ENCODE data around the gene PLAAT4. TPM values are rescaled to one million over a fixed set of nuclear protein-coding genes. Genes with fewer than 3 reads are reported as not detected.
"Not testable (repeated sequence)": the region's sequence is repeated elsewhere in the genome, so short reads cannot be mapped to it uniquely, and the experiment has no call there.

PLAAT4 gene
- total RNA-seq, 2 experiments from 2014 or later: 156 to 158 TPM

DNA sequence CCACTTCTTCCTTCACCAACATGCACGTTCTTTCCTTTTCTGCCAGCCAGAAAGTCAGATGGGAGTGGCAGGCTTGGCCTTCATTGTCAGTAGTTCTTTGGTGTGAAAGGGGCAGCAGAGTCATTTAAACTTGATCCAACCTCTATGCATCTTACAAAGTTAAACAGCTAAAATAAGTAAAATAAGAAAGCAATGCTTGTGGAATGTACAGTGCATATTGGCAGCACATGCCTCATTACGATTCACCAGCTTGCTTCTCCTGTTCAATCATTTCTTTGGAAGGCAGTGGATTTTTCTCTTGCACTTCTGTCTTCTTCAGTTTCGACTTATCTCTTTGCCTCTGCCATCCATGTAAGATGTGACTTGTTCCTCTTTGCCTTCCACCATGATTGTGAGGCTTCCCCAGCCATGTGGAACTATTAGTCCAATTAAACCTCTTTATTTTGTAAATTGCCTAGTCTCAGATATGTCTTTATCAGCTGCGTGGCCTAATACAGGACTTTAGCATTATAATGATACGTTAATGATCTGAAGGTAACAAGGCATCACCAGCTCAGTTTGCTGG lies 15.9 kb upstream of the PLAAT4 start:
- H3K4me3 Mint-ChIP-seq: no peak overlapping the region
- peaks cover 7% of the 10 kb centered on the region for H3K4me1 Mint-ChIP-seq
- peaks cover 4% of the 10 kb centered on the region for H3K27me3 Mint-ChIP-seq
- H3K9me3 Mint-ChIP-seq: peaks cover 13% of the 10 kb centered on the region
- POLR2A ChIA-PET: interaction anchor here (1.0 kb wide), 1 partner anchor 9 kb away, joined by 3 read pairs; no protein-coding TSS in a partner anchor
- ATAC-seq (ENCODE audit: low read depth) (no peak), DNase-seq (no peak)
- H3K27ac Mint-ChIP-seq: no peak overlapping the region
- H3K36me3 Mint-ChIP-seq: no peaks in the 10 kb centered on the region

DNA sequence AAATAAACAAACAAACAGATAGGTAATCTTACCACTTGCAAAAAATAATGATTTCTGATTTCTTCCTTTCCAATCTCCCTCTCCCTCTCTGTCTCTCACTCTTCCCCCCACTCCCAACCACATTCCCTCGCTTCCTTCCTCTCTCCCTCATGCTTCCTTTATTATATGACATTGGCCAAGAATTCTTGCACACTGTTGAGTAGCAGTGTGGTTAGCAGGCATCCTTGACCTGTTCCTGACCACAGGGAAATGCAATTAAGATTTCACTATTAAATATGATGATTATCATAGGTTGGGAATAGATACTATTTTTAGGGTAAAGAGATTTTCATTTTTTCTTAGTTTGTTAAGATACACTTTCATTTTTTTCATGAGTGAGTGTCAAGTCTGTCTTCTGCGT lies 14.7 kb upstream of the PLAAT4 start:
- Mint-ChIP-seq H3K4me1 (peaks cover 7% of the 10 kb centered on the region), H3K27ac (no peak overlapping the region), H3K27me3 (peaks cover 4% of the 10 kb centered on the region), H3K4me3 (no peak overlapping the region), H3K9me3 (peaks cover 15% of the 10 kb centered on the region), H3K36me3 (no peaks in the 10 kb centered on the region)
- POLR2A ChIA-PET: no interaction called here
- ATAC-seq (ENCODE audit: low read depth) (no peak), DNase-seq (no peak)

DNA sequence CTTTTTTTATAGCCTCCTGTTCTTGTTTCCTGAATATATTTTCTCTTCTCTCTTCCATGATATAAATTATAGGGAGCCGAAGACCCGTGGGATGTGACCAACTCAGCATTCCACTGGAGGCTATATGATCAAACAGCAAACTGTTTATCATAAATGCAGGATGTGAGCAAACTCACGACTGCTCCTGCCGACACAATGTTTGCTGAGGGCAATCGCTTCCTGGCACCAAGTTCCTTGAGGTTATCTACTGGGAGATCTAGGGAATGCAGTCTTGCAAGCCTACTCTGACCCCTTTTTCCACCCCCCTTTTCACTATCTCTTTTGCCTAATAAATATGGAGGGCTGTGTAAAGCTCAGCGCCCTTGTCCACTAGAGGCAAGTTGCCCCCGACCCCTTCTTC lies 13.5 kb upstream of the PLAAT4 start:
- H3K9me3 Mint-ChIP-seq: peaks cover 15% of the 10 kb centered on the region
- H3K4me3 Mint-ChIP-seq: no peak overlapping the region
- DNase-seq (no peak), ATAC-seq (ENCODE audit: low read depth) (no peak)
- no peak overlapping the region for H3K27ac Mint-ChIP-seq
- H3K4me1 Mint-ChIP-seq: peaks cover 6% of the 10 kb centered on the region
- POLR2A ChIA-PET: no interaction called here
- H3K36me3 Mint-ChIP-seq: no peaks in the 10 kb centered on the region
- peaks cover 4% of the 10 kb centered on the region for H3K27me3 Mint-ChIP-seq

DNA sequence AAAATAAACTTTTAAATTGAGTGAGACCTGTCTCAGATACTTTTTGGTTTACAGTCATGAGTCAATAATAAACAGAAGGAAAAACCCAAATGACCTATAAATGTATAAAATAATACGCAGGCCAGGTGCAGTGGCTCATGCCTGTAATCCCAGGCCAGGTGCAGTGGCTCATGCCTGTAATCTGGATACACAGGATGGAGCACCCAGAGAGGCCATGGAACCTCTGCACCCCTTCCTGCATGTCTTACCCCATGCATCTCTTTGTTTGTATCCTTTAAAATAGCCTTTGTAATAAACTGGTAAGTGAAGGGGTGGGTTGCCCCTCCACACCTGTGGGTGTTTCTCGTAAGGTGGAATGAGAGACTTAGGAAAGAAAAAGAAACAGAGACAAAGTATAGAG lies 8.9 kb upstream of the PLAAT4 start:
- no peak for ATAC-seq (ENCODE audit: low read depth)

DNA sequence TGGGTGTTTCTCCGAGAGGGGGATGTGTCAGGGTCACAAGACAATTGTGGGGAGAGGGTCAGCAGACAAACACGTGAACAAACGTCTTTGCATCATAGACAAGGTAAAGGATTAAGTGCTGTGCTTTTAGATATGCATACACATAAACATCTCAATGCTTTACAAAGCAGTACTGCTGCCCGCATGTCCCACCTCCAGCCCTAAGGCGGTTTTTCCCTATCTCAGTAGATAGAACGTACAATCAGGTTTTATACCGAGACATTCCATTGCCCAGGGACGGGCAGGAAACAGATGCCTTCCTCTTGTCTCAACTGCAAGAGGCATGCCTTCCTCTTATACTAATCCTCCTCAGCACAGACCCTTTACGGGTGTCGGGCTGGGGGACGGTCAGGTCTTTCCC lies 8.5 kb upstream of the PLAAT4 start:
- Mint-ChIP-seq H3K9me3 (peaks cover 12% of the 10 kb centered on the region), H3K4me1 (peaks cover 19% of the 10 kb centered on the region)
- POLR2A ChIA-PET; H3K4me3 Mint-ChIP-seq; DNase-seq; ATAC-seq (ENCODE audit: low read depth); H3K36me3 Mint-ChIP-seq; H3K27me3 Mint-ChIP-seq; H3K27ac Mint-ChIP-seq: not testable (repeated sequence)

More for the DNA sequence above, 8.9 kb upstream of the PLAAT4 start:
- Mint-ChIP-seq H3K4me1 (peaks cover 18% of the 10 kb centered on the region), H3K27ac (no peak overlapping the region), H3K27me3 (peaks cover 4% of the 10 kb centered on the region), H3K9me3 (peaks cover 13% of the 10 kb centered on the region), H3K4me3 (no peak overlapping the region), H3K36me3 (no peaks in the 10 kb centered on the region)
- POLR2A ChIA-PET: no interaction called here
- no peak for DNase-seq

DNA sequence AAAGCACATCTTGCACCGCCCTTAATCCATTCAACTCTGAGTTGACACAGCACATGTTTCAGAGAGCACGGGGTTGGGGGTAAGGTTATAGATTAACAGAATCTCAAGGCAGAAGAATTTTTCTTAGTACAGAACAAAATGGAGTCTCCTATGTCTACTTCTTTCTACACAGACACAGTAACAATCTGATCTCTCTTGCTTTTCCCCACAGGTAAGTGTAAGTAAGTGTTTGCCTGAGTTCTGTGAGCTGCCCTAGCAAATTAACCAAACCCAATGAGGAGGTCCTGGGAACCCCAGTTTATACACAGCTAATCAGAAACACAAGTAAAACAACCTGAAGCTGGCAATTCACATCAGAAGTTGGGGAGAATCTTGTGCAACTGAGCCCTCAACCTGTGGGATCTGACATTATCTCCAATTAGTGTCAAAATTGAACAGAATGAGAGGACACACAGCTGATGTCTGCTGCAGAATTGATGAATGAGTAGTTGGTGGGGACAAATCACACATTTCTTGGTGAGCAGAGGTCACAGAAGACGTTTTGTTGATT lies 7.8 kb upstream of the PLAAT4 start:
- H3K4me1 Mint-ChIP-seq: peaks cover 26% of the 10 kb centered on the region
- H3K4me3 Mint-ChIP-seq; H3K27me3 Mint-ChIP-seq; H3K36me3 Mint-ChIP-seq; H3K9me3 Mint-ChIP-seq; H3K27ac Mint-ChIP-seq; DNase-seq; ATAC-seq (ENCODE audit: low read depth); POLR2A ChIA-PET: not testable (repeated sequence)

DNA sequence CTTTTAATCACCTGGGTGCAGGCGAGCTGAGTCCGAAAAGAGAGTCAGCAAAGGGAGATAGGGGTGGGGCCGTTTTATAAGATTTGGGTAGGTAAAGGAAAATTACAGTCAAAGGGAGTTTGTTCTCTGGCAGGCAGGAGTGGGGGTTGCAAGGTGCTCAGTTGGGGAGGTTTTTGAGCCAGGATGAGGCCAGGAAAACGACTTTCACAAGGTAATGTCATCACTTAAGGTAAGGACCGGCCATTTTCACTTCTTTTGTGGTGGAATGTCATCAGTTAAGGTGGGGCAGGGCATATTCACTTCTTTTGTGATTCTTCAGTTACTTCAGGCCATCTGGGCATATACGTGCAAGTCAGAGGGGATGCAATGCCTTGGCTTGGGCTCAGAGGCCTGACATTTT lies 7.2 kb upstream of the PLAAT4 start:
- not testable (repeated sequence) for H3K27ac Mint-ChIP-seq; H3K4me3 Mint-ChIP-seq; H3K9me3 Mint-ChIP-seq; H3K36me3 Mint-ChIP-seq; H3K27me3 Mint-ChIP-seq; ATAC-seq (ENCODE audit: low read depth); DNase-seq
- H3K4me1 Mint-ChIP-seq: peaks cover 31% of the 10 kb centered on the region
- POLR2A ChIA-PET: interaction anchor here (0.8 to 1.0 kb wide), 2 partner anchors 8 to 45 kb away, joined by 3 read pairs; no protein-coding TSS in a partner anchor

DNA sequence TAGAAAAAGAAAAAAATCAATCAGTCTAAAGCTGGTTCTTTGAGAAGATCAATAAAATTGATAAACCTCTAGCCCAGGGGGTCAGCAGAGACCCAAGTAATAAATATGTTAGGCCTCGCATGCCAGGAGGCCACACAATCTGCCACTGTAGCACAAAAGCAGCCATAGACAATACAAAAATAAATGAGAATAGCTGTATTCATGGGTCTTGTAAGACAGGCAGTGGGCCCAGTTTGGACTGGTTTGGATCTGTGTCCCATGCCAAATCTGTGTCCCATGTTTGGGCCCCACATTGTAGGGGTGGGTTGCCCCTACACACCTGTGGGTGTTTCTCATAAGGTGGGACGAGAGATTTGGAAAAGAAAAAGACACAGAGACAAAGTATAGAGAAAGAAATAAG lies 6.6 kb upstream of the PLAAT4 start:
- H3K36me3 Mint-ChIP-seq: no peaks in the 10 kb centered on the region
- POLR2A ChIA-PET: interaction anchor here (0.8 to 1.0 kb wide), 2 partner anchors 9 to 44 kb away, joined by 3 read pairs; no protein-coding TSS in a partner anchor
- no peaks in the 10 kb centered on the region for H3K27me3 Mint-ChIP-seq
- no peak overlapping the region for H3K27ac Mint-ChIP-seq
- DNase-seq: no peak
- ATAC-seq (ENCODE audit: low read depth): no peak
- peaks cover 1% of the 10 kb centered on the region for H3K9me3 Mint-ChIP-seq
- H3K4me3 Mint-ChIP-seq: no peak overlapping the region
- H3K4me1 Mint-ChIP-seq: peaks cover 36% of the 10 kb centered on the region

DNA sequence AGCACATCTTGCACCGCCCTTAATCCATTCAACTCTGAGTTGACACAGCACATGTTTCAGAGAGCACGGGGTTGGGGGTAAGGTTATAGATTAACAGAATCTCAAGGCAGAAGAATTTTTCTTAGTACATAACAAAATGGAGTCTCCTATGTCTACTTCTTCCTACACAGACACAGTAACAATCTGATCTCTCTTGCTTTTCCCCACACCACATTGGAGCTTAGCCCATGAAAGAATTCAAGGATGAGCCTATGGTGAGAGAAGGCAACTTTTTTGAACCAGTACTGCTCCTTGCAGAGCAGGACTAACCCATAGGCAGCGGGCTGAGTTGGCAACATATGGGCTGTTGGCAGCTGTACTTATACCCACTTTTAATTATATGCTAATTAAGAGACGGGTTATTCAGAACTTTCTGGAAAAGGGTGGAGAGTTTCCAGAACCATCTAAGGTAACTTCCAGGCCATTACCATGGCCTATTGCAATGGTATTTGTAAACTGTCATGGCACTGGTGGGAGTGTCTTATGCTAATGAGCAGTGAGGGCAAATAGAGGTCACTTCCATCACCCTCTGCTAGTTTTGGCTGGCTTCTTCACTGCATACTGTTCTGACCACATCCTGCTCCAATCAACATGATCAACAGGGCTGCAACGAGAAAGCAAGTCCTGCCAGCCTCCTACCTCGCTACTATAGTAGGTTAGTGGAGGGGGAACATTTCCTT lies 5.4 kb upstream of the PLAAT4 start:
- Mint-ChIP-seq H3K4me3 (peak overlapping the region; percentile 70), H3K27ac (peak overlapping the region; percentile 68), H3K4me1 (peaks cover 48% of the 10 kb centered on the region)
- not testable (repeated sequence) for H3K27me3 Mint-ChIP-seq, H3K36me3 Mint-ChIP-seq, DNase-seq, H3K9me3 Mint-ChIP-seq
- ATAC-seq (ENCODE audit: low read depth): peak; percentile 98
- POLR2A ChIA-PET: interaction anchor here (1.3 to 2.7 kb wide), 2 partner anchors 18 to 20 kb away, joined by 3 to 13 read pairs; no protein-coding TSS in a partner anchor

DNA sequence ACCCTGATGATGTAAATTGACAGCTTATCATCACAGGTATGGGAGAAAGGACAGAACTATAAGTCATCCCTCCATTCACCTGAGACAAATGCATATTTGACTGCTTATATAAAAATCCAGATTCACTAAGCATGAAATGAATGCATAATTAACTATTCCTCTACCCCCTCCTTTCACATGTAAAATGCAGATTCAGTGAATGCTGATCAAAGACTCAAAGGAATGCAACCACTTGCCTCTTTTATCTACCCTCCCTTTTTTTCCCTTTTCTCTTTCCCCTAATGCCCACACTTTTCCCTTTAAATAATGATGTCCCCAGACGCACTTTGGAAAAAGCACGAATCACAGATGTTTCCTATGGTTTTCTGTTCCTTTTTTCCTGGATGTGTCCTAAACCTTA lies 4.5 kb upstream of the PLAAT4 start:
- Mint-ChIP-seq H3K36me3 (no peaks in the 10 kb centered on the region), H3K27me3 (no peaks in the 10 kb centered on the region), H3K4me3 (peak overlapping the region; percentile 25), H3K9me3 (no peaks in the 10 kb centered on the region), H3K4me1 (peaks cover 51% of the 10 kb centered on the region), H3K27ac (peak overlapping the region; percentile 31)
- POLR2A ChIA-PET: interaction anchor here (1.3 to 2.7 kb wide), 3 partner anchors 17 to 42 kb away, joined by 3 to 13 read pairs (median 5); no protein-coding TSS in a partner anchor
- ATAC-seq (ENCODE audit: low read depth): no peak
- no peak for DNase-seq

DNA sequence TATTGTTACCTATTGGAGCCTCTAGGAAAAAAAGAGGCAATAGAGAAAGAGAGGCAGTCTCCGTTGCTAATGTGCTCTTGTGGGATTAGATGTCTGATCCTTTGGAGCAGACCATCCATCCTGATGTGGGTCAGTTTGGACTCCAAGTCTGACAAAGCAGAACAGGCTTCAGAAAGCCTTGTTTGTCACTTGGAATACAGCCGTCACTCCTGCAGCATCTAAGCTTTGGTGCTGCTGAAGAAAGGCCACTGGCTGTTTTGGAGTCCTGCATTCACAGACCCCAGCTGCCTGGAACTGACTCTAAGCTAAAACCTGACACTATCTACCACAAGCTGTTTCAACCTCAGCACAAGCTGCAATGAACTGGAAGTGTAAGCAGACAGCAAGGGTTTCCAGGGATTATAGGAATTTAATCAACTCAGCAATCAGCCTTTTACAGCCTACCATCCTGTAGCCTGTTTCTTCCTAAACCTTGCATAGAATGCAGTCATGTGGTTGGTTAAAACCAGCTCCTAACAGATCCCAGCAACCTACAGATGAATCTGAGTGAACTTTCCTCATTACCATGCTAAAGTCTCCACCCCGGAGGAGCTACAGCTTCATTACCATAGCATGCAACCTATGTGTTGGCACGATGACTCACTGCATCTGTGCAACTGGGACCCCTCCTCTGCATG lies 3.7 kb upstream of the PLAAT4 start:
- Mint-ChIP-seq H3K4me1 (peaks cover 57% of the 10 kb centered on the region), H3K9me3 (no peaks in the 10 kb centered on the region), H3K36me3 (no peaks in the 10 kb centered on the region), H3K27me3 (no peaks in the 10 kb centered on the region), H3K27ac (no peak overlapping the region), H3K4me3 (no peak overlapping the region)
- POLR2A ChIA-PET: interaction anchor here (1.3 to 2.7 kb wide), 3 partner anchors 16 to 41 kb away, joined by 3 to 13 read pairs (median 5); no protein-coding TSS in a partner anchor
- ATAC-seq (ENCODE audit: low read depth): no peak
- DNase-seq: no peak

DNA sequence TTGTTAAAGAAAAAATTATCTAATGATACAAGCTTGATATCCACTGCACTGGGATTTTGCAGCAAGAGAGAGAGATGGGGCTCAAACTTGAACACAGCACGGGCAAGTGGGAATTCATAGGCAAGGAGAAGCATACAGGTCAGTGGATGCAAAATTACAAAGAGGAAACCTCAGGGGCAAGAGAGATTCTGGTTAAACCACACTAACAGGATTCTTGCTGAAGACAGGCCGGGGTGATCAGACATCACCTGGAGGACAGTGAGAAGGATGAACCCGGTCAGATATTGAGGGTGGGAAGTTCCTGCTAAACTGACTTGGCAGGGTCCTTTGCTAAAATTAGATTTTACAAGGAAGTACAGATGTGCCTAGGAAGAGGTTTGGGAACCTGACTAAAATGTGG lies 2.5 kb upstream of the PLAAT4 start:
- Mint-ChIP-seq H3K27me3 (no peaks in the 10 kb centered on the region), H3K4me3 (peak overlapping the region; percentile 14), H3K36me3 (peaks cover 9% of the 10 kb centered on the region), H3K9me3 (no peaks in the 10 kb centered on the region), H3K27ac (no peak overlapping the region), H3K4me1 (peaks cover 65% of the 10 kb centered on the region)
- DNase-seq: no peak
- ATAC-seq (ENCODE audit: low read depth): no peak
- POLR2A ChIA-PET: interaction anchor here (0.8 kb wide), 1 partner anchor 17 kb away, joined by 4 read pairs; no protein-coding TSS in a partner anchor

DNA sequence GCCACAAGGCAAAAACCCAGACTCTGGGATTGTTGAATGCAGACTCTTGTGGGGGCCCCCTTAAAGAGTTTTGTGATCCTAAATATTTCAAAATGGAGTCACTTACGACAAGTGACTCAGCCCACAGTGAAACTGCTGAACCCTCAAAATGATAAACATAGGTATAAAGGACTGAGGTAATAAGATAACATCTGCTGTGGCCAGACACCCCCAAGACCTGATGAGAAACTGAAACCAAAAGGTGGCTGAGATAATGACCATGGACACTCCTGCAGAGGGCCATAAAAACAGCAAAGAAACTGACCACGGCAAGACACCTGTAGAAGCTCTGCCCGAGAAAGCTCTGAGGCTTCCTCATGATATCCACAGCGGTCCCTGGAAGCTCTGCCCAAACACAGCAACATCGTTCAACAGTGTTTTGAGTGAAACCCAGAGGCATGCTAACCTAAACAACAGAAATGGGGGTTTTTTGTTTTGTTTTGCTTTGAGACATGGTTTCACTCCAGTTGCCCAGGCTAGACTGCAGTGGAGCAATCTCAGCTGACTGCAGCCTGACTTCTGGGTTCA lies 1.6 kb upstream of the PLAAT4 start:
- Mint-ChIP-seq H3K36me3 (peaks cover 10% of the 10 kb centered on the region), H3K9me3 (no peaks in the 10 kb centered on the region), H3K27ac (peak overlapping the region; percentile 90), H3K27me3 (no peaks in the 10 kb centered on the region), H3K4me1 (peaks cover 61% of the 10 kb centered on the region), H3K4me3 (peak overlapping the region; percentile 91)
- POLR2A ChIA-PET: interaction anchor here (4.3 kb wide), 1 partner anchor 17 kb away, joined by 147 read pairs; no protein-coding TSS in a partner anchor
- ATAC-seq (ENCODE audit: low read depth) (no peak), DNase-seq (peak; percentile 34)

Data from activated naive CD8-positive, alpha-beta T cell treated with anti-CD3 and anti-CD28 coated beads, Interleukin-2, amount 10 ng/mL, durations not matched to agents 7 days and 5 days (primary cell).